ENCODE data around the gene TDRKH. TPM values are rescaled to one million over a fixed set of nuclear protein-coding genes. Genes with fewer than 3 reads are reported as not detected.

Gene TDRKH
- total RNA-seq, 4 donors from 2014 or later: 1.2 to 4.1 (median 3.1) TPM

- Histone ChIP-seq H3K27ac (no peak overlapping the region), H3K9me3 (no peaks in the 10 kb centered on the region), H3K4me3 (no peak overlapping the region), H3K27me3 (no peaks in the 10 kb centered on the region), H3K36me3 (no peaks in the 10 kb centered on the region), H3K4me1 (peaks cover 4% of the 10 kb centered on the region)
- no peak for DNase-seq (ENCODE audit: low spot score in 2 of 2)
- TF ChIP-seq EP300 (IDR thresholded peaks at IDR 0.05) (no peak), CTCF (IDR thresholded peaks at IDR 0.05) (no peak)
- WGBS: 88% methylated on average over 7 of the region's 7 CpGs
Observed at GRCh38 chr1:151806170-151806569, 15.9 kb upstream of the TDRKH start.

GRCh38 chr1:151805066-151805820 is 14.9 kb upstream of the TDRKH start, which contains the start of gene LINGO4:
TSS of gene LINGO4 (minus strand) at chr1:151805419. CDS start at chr1:151802704, 2,715 bp downstream.
- no peak for DNase-seq (ENCODE audit: low spot score in 2 of 2)
- no peaks in the 10 kb centered on the region for H3K27me3 ChIP-seq
- H3K27ac ChIP-seq: no peak within 1 kb of the TSS
- 50% methylated on average over 12 of the region's 12 CpGs for WGBS
- H3K9me3 ChIP-seq: no peaks in the 10 kb centered on the region
- peaks cover 4% of the 10 kb centered on the region for H3K4me1 ChIP-seq
- H3K4me3 ChIP-seq: no peak within 1 kb of the TSS
- TF ChIP-seq EP300 (IDR thresholded peaks at IDR 0.05): no peak
- no peak for TF ChIP-seq POLR2A (IDR thresholded peaks at IDR 0.05)
- TF ChIP-seq POLR2AphosphoS5 (IDR thresholded peaks at IDR 0.05): no peak
- TF ChIP-seq CTCF (IDR thresholded peaks at IDR 0.05): no peak
- H3K36me3 ChIP-seq: no peaks in the 10 kb centered on the region

- Histone ChIP-seq H3K4me3 (no peak overlapping the region), H3K4me1 (no peaks in the 10 kb centered on the region), H3K9me3 (no peaks in the 10 kb centered on the region), H3K36me3 (no peaks in the 10 kb centered on the region), H3K27me3 (no peaks in the 10 kb centered on the region), H3K27ac (no peak overlapping the region)
- no peak for DNase-seq (ENCODE audit: low spot score in 2 of 2)
- WGBS: 100% methylated on average over 3 of the region's 3 CpGs
- TF ChIP-seq POLR2AphosphoS5 (IDR thresholded peaks at IDR 0.05) (no peak), EP300 (IDR thresholded peaks at IDR 0.05) (no peak), POLR2A (IDR thresholded peaks at IDR 0.05) (no peak), CTCF (IDR thresholded peaks at IDR 0.05) (no peak)
Observed at GRCh38 chr1:151803915-151804314, 13.6 kb upstream of the TDRKH start.

GRCh38 chr1:151803164-151803563 is 12.9 kb upstream of the TDRKH start:
- Histone ChIP-seq H3K36me3 (no peaks in the 10 kb centered on the region), H3K4me1 (no peaks in the 10 kb centered on the region), H3K27me3 (no peaks in the 10 kb centered on the region), H3K9me3 (no peaks in the 10 kb centered on the region), H3K27ac (no peak overlapping the region), H3K4me3 (no peak overlapping the region)
- TF ChIP-seq POLR2AphosphoS5 (IDR thresholded peaks at IDR 0.05) (no peak), CTCF (IDR thresholded peaks at IDR 0.05) (no peak), POLR2A (IDR thresholded peaks at IDR 0.05) (no peak), EP300 (IDR thresholded peaks at IDR 0.05) (no peak)
- no peak for DNase-seq (ENCODE audit: low spot score in 2 of 2)

- H3K9me3 ChIP-seq: no peaks in the 10 kb centered on the region
- H3K4me1 ChIP-seq: no peaks in the 10 kb centered on the region
- TF ChIP-seq POLR2A (IDR thresholded peaks at IDR 0.05) (no peak), EP300 (IDR thresholded peaks at IDR 0.05) (no peak), POLR2AphosphoS5 (IDR thresholded peaks at IDR 0.05) (no peak), CTCF (IDR thresholded peaks at IDR 0.05) (no peak)
- H3K4me3 ChIP-seq: no peak overlapping the region
- WGBS: 100% methylated on average over 1 of the region's 5 CpGs
- H3K36me3 ChIP-seq: no peaks in the 10 kb centered on the region
- no peaks in the 10 kb centered on the region for H3K27me3 ChIP-seq
- H3K27ac ChIP-seq: no peak overlapping the region
- no peak for DNase-seq (ENCODE audit: low spot score in 2 of 2)
Observed at GRCh38 chr1:151802372-151802771, 12.1 kb upstream of the TDRKH start.
